OCI-LY1 (cell line): ENCODE data around the gene NSDHL.

Source experiments
- EZH2 ChIP-seq: fragments of 200-600 bp; sonication (generic), shearing (Covaris generic); IDR thresholded peaks from 2 replicates; pipeline ENCODE4 v1.8.0; 2017; ENCODE audit warnings: borderline replicate concordance, mixed run types, mild to moderate bottlenecking, antibody characterized with exemption, low read length, moderate library complexity, mixed read lengths
- TF ChIP-seq, protein P1 (sequence below): fragments of 200-600 bp; sonication (generic), shearing (Covaris generic); IDR thresholded peaks from 2 replicates; pipeline ENCODE4 v1.5.1; 2017; ENCODE audit warnings: mild to moderate bottlenecking, antibody characterized with exemption, low read length, moderate library complexity, mixed read lengths

DNA sequence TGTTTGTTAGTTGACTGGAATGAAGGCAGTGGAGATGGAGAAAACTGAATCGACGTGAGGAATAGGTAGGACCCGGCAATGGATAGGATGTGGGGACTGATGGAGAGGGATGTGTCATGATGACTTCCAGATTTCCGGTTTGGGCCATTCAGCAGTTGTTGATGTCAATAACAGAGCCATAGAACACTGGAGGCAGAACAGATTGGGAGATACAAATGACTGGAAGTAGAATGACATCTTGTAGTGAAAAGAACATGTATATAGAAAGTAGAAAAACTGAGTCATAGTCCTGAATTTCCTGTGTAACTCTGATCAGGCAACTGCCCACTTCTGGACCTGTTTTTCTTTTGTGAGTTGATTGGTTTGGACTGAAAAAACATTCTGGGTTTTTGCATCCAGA lies 24.8 kb upstream of the NSDHL start:
- TF ChIP-seq, protein P1, sequence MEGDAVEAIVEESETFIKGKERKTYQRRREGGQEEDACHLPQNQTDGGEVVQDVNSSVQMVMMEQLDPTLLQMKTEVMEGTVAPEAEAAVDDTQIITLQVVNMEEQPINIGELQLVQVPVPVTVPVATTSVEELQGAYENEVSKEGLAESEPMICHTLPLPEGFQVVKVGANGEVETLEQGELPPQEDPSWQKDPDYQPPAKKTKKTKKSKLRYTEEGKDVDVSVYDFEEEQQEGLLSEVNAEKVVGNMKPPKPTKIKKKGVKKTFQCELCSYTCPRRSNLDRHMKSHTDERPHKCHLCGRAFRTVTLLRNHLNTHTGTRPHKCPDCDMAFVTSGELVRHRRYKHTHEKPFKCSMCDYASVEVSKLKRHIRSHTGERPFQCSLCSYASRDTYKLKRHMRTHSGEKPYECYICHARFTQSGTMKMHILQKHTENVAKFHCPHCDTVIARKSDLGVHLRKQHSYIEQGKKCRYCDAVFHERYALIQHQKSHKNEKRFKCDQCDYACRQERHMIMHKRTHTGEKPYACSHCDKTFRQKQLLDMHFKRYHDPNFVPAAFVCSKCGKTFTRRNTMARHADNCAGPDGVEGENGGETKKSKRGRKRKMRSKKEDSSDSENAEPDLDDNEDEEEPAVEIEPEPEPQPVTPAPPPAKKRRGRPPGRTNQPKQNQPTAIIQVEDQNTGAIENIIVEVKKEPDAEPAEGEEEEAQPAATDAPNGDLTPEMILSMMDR: no peak
- TF ChIP-seq EZH2: no peak
